Osteocyte (in vitro differentiated cells): ENCODE results near the gene UBE2Q2. TPM values are rescaled to one million over a fixed set of nuclear protein-coding genes. Genes with fewer than 3 reads are reported as not detected.

Experiments used
- DNase-seq: peaks from one replicate; pipeline ENCODE4 v3.0.0; 2021; ENCODE audit warnings: mixed read lengths; ENCODE audit not compliant: unreplicated experiment; ENCODE audit errors: extremely low spot score
- H3K27ac Mint-ChIP-seq: one replicate; pipeline ENCODE4 v1.8.0; 2021; ENCODE audit warnings: mild to moderate bottlenecking, mixed read lengths; ENCODE audit not compliant: unreplicated experiment
- H3K27me3 Mint-ChIP-seq: one replicate; pipeline ENCODE4 v1.8.0; 2021; ENCODE audit warnings: mixed read lengths; ENCODE audit not compliant: unreplicated experiment
- H3K36me3 Mint-ChIP-seq: one replicate; pipeline ENCODE4 v1.8.0; 2021; ENCODE audit warnings: mixed read lengths; ENCODE audit not compliant: unreplicated experiment
- H3K4me1 Mint-ChIP-seq: one replicate; pipeline ENCODE4 v1.8.0; 2021; ENCODE audit warnings: mixed read lengths; ENCODE audit not compliant: unreplicated experiment
- H3K4me3 Mint-ChIP-seq: one replicate; pipeline ENCODE4 v1.8.0; 2021; ENCODE audit warnings: mild to moderate bottlenecking, moderate library complexity, mixed read lengths; ENCODE audit not compliant: unreplicated experiment
- H3K9me3 Mint-ChIP-seq: one replicate; pipeline ENCODE4 v1.8.0; 2021; ENCODE audit warnings: mixed read lengths; ENCODE audit not compliant: unreplicated experiment
- total RNA-seq: library from RNA; stranded (reverse); gene quantifications from 2 replicates; pipeline ENCODE4 v1.2.1, GENCODE V29; 2021
- TF ChIP-seq, protein P1 (sequence below): fragments of 200-600 bp; sonication (generic); IDR thresholded peaks from 2 replicates; pipeline ENCODE4 v1.5.0; 2021; ENCODE audit warnings: antibody characterized with exemption, mild to moderate bottlenecking, moderate library complexity

The UBE2Q2 gene
- total RNA-seq, 1 donor from 2014 or later: 43.2 TPM

- Mint-ChIP-seq H3K4me1 (peaks cover 9% of the 10 kb centered on the region), H3K27ac (peak overlapping the region; percentile 77)
These were observed 25.9 kb upstream of the UBE2Q2 start for GRCh38 chr15:75817138-75817935.

DNA sequence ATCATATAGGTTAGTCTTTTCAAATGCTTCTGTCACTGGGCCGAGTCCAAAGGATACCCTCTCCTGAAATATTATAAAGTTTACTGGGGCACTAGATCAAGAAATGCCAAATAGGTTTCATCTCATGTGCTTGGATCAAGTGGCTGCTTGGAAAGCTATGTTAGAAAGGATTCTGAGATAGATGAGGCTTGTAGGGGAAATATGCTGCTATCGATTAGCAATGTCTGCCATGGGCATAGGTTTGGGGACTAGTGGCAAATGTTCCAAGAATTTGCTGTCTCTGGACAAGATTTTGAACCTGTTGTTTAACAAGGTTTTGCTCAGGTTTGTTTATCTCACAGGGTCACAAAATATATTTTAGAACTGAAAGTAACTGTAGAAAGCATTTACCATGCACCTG, 23.0 kb upstream of the UBE2Q2 start:
- no peak for DNase-seq
- TF ChIP-seq, protein P1, sequence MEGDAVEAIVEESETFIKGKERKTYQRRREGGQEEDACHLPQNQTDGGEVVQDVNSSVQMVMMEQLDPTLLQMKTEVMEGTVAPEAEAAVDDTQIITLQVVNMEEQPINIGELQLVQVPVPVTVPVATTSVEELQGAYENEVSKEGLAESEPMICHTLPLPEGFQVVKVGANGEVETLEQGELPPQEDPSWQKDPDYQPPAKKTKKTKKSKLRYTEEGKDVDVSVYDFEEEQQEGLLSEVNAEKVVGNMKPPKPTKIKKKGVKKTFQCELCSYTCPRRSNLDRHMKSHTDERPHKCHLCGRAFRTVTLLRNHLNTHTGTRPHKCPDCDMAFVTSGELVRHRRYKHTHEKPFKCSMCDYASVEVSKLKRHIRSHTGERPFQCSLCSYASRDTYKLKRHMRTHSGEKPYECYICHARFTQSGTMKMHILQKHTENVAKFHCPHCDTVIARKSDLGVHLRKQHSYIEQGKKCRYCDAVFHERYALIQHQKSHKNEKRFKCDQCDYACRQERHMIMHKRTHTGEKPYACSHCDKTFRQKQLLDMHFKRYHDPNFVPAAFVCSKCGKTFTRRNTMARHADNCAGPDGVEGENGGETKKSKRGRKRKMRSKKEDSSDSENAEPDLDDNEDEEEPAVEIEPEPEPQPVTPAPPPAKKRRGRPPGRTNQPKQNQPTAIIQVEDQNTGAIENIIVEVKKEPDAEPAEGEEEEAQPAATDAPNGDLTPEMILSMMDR: no peak
- H3K27ac Mint-ChIP-seq: no peak overlapping the region
- H3K4me3 Mint-ChIP-seq: no peak overlapping the region
- no peaks in the 10 kb centered on the region for H3K27me3 Mint-ChIP-seq
- no peaks in the 10 kb centered on the region for H3K9me3 Mint-ChIP-seq
- H3K4me1 Mint-ChIP-seq: peaks cover 9% of the 10 kb centered on the region
- H3K36me3 Mint-ChIP-seq: no peaks in the 10 kb centered on the region

More at GRCh38 chr15:75817138-75817935, 25.9 kb upstream of the UBE2Q2 start:
- Mint-ChIP-seq H3K27me3 (no peaks in the 10 kb centered on the region), H3K9me3 (peaks cover 3% of the 10 kb centered on the region), H3K36me3 (no peaks in the 10 kb centered on the region), H3K4me3 (peak overlapping the region; percentile 64)
- DNase-seq: no peak
- TF ChIP-seq, protein P1: no peak

- TF ChIP-seq, protein P1: no peak
- no peaks in the 10 kb centered on the region for H3K9me3 Mint-ChIP-seq
- peaks cover 6% of the 10 kb centered on the region for H3K4me1 Mint-ChIP-seq
- H3K36me3 Mint-ChIP-seq: no peaks in the 10 kb centered on the region
- no peak for DNase-seq
- H3K27me3 Mint-ChIP-seq: no peaks in the 10 kb centered on the region
- H3K27ac Mint-ChIP-seq: no peak overlapping the region
- H3K4me3 Mint-ChIP-seq: no peak overlapping the region
These were observed 21.4 kb upstream of the UBE2Q2 start for GRCh38 chr15:75821786-75822345.

DNA sequence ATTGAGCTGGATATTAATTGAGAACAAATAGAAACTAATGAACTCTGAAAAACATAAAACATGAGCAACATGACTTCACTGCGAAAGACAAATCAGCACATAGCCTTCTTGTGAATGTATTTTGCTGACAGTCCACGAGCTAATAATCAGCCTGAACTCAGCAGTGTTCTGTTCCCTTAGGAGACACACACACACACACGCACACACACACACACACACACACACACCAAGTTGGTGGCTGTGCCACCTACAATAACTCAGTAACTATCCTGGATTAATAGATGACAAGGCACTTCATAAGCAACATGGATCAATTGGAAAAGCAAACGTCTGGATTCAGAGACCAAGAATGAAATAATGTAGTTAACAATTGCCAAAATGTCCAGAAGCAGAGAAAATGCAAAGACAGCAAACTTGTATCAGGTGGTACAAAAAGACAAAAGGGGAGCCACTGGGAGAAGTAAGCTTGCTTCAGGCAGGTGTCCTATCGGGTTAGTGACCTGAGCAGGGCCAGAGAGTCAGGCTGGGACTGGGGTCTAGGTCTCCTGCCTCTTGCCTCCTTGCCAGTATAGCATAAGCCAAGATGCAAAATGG, 20.5 kb upstream of the UBE2Q2 start:
- DNase-seq: no peak

More for the DNA sequence above, 20.5 kb upstream of the UBE2Q2 start:
- H3K36me3 Mint-ChIP-seq: no peaks in the 10 kb centered on the region
- TF ChIP-seq, protein P1: no peak
- H3K27me3 Mint-ChIP-seq: no peaks in the 10 kb centered on the region
- no peaks in the 10 kb centered on the region for H3K9me3 Mint-ChIP-seq
- H3K4me1 Mint-ChIP-seq: no peaks in the 10 kb centered on the region
- no peak overlapping the region for H3K4me3 Mint-ChIP-seq
- no peak overlapping the region for H3K27ac Mint-ChIP-seq
